Karpas-422 (cell line): Measurements from ENCODE around the gene NEURL3. TPM values are rescaled to one million over a fixed set of nuclear protein-coding genes. Genes with fewer than 3 reads are reported as not detected.

ENCODE experiments used
- DNase-seq: peaks from one replicate; pipeline ENCODE4 v3.0.0-alpha.2; 2015
- H2AFZ ChIP-seq: fragments of 200-600 bp; sonication (generic); 2 replicates; pipeline ENCODE4 v1.6.1; 2014; ENCODE audit warnings: antibody characterized with exemption, low read length, mixed read lengths
- H3K27ac ChIP-seq: fragments of 200-600 bp; sonication (generic); 2 replicates; pipeline ENCODE4 v1.5.1; 2014; ENCODE audit warnings: mild to moderate bottlenecking, low read length, moderate library complexity
- H3K27me3 ChIP-seq: fragments of 200-600 bp; sonication (generic); 2 replicates; pipeline ENCODE4 v1.6.1; 2014; ENCODE audit warnings: low read length, mixed read lengths
- H3K36me3 ChIP-seq: fragments of 200-600 bp; sonication (generic); 2 replicates; pipeline ENCODE4 v1.6.1; 2014; ENCODE audit warnings: low read length, mixed read lengths; ENCODE audit not compliant: insufficient read depth
- H3K4me1 ChIP-seq: fragments of 200-600 bp; sonication (generic); 2 replicates; pipeline ENCODE4 v1.6.1; 2014; ENCODE audit warnings: mild to moderate bottlenecking, low read length, mixed read lengths
- H3K4me2 ChIP-seq: fragments of 200-600 bp; sonication (generic); 2 replicates; pipeline ENCODE4 v1.6.1; 2014; ENCODE audit warnings: low read length, low read depth, mild to moderate bottlenecking; ENCODE audit not compliant: poor library complexity, severe bottlenecking
- H3K4me3 ChIP-seq: fragments of 200-600 bp; sonication (generic); 2 replicates; pipeline ENCODE4 v1.5.1; 2014; ENCODE audit warnings: mild to moderate bottlenecking, antibody characterized with exemption, low read length, mixed read lengths
- H3K79me2 ChIP-seq: fragments of 200-600 bp; sonication (generic); 2 replicates; pipeline ENCODE4 v1.6.1; 2014; ENCODE audit warnings: mild to moderate bottlenecking, low read length, mixed read lengths
- H3K9ac ChIP-seq: fragments of 200-600 bp; sonication (generic); 2 replicates; pipeline ENCODE4 v1.6.0; 2014; ENCODE audit warnings: low read length
- H3K9me2 ChIP-seq: fragments of 200-600 bp; sonication (generic), shearing (Covaris generic); replicated peaks from 2 replicates; pipeline ENCODE4 v1.6.0; 2014; ENCODE audit warnings: mild to moderate bottlenecking, low read length, moderate library complexity; ENCODE audit not compliant: insufficient read depth
- H3K9me3 ChIP-seq: fragments of 300-700, 200-600 bp; sonication (generic); 2 replicates; pipeline ENCODE4 v1.6.1; 2014; ENCODE audit warnings: low read length, mixed read lengths
- H4K20me1 ChIP-seq: fragments of 200-600 bp; sonication (generic); 2 replicates; pipeline ENCODE4 v1.6.1; 2014; ENCODE audit warnings: mild to moderate bottlenecking, antibody characterized with exemption, low read length, low read depth; ENCODE audit not compliant: insufficient read depth
- total RNA-seq: library from RNA; depleted of rRNA; stranded (reverse); fragments of >200 nt; shearing (Covaris generic); gene quantifications from 2 replicates; pipeline ENCODE4 v1.2.3, GENCODE V29; 2014; ENCODE audit warnings: low replicate concordance; rRNA removed

NEURL3 gene
- total RNA-seq, 1 experiment from 2014 or later: not detected

GRCh38 chr2:96449174-96449573 is 56.0 kb downstream of the NEURL3 start:
- H3K4me3 ChIP-seq: no peak overlapping the region
- H3K9me2 ChIP-seq: no peaks in the 10 kb centered on the region

GRCh38 chr2:96447726-96448125 is 57.4 kb downstream of the NEURL3 start:
- Histone ChIP-seq H3K36me3 (no peaks in the 10 kb centered on the region), H2AFZ (no peak overlapping the region)
- no peak for DNase-seq

More at GRCh38 chr2:96449174-96449573, 56.0 kb downstream of the NEURL3 start:
- Histone ChIP-seq H3K27ac (no peak overlapping the region), H3K27me3 (no peaks in the 10 kb centered on the region), H3K36me3 (no peaks in the 10 kb centered on the region), H4K20me1 (no peaks in the 10 kb centered on the region), H3K9me3 (no peaks in the 10 kb centered on the region), H3K4me2 (no peak overlapping the region), H3K9ac (no peak overlapping the region), H2AFZ (no peak overlapping the region), H3K4me1 (no peaks in the 10 kb centered on the region), H3K79me2 (no peaks in the 10 kb centered on the region)
- DNase-seq: no peak

More at GRCh38 chr2:96447726-96448125, 57.4 kb downstream of the NEURL3 start:
- H3K9ac ChIP-seq: no peak overlapping the region
- H3K4me1 ChIP-seq: no peaks in the 10 kb centered on the region
- H3K27me3 ChIP-seq: no peaks in the 10 kb centered on the region
- H4K20me1 ChIP-seq: no peaks in the 10 kb centered on the region
- no peaks in the 10 kb centered on the region for H3K79me2 ChIP-seq
- no peaks in the 10 kb centered on the region for H3K9me3 ChIP-seq
- H3K9me2 ChIP-seq: no peaks in the 10 kb centered on the region
- no peak overlapping the region for H3K4me3 ChIP-seq
- H3K27ac ChIP-seq: no peak overlapping the region
- H3K4me2 ChIP-seq: no peak overlapping the region

Other genes starting within 250 kb of the NEURL3 start
- 17.7 and 21.9 TPM in 2 replicates for gene TMEM127, start 239.4 kb downstream of the NEURL3 start, total RNA-seq
- gene CIAO1, start 239.1 kb downstream of the NEURL3 start, total RNA-seq: 71.2 and 101 TPM in 2 replicates
- 68.1 and 83.8 TPM in 2 replicates for gene SNRNP200, start 199.8 kb downstream of the NEURL3 start, total RNA-seq
- gene ITPRIPL1, start 180.0 kb downstream of the NEURL3 start, total RNA-seq: 12.4 and 21.2 TPM in 2 replicates
- 23.1 and 24.2 TPM in 2 replicates for gene NCAPH, start 169.6 kb downstream of the NEURL3 start, total RNA-seq
- gene ARID5A, start 31.4 kb upstream of the NEURL3 start, total RNA-seq: 1.8 and 2.4 TPM in 2 replicates
- gene KANSL3, start 133.0 kb upstream of the NEURL3 start, total RNA-seq: 24.7 and 40.6 TPM in 2 replicates
- not detected in 2 replicates for gene FER1L5, start 137.4 kb upstream of the NEURL3 start, total RNA-seq
- gene LMAN2L, start 234.7 kb upstream of the NEURL3 start, total RNA-seq: 6.3 and 23.5 TPM in 2 replicates